MM.1S (cell line): ENCODE measurements around the gene TIAM1.
A peak's percentile ranks its signal among the peaks of the same experiment; 100 is the strongest.

ENCODE experiments used
- DNase-seq: peaks from one replicate; pipeline ENCODE4 v3.0.0-alpha.2; 2015
- H2AFZ ChIP-seq: fragments of 300-600 bp; sonication (generic); 2 replicates; pipeline ENCODE4 v1.6.0; 2016; ENCODE audit warnings: antibody characterized with exemption, low read length
- H3F3A ChIP-seq: fragments of 300-600 bp; sonication (generic); 2 replicates; pipeline ENCODE4 v1.6.1; 2016; ENCODE audit warnings: mild to moderate bottlenecking, antibody characterized with exemption, low read length, moderate library complexity, mixed read lengths; ENCODE audit not compliant: insufficient read depth
- H3K27ac ChIP-seq: fragments of 300-600 bp; sonication (generic); 2 replicates; pipeline ENCODE4 v1.5.1; 2016; ENCODE audit warnings: mild to moderate bottlenecking, low read length
- H3K27me3 ChIP-seq: fragments of 300-600 bp; sonication (generic); replicated peaks from 2 replicates; pipeline ENCODE4 v1.6.0; 2016; ENCODE audit warnings: low read length; ENCODE audit not compliant: insufficient read depth
- H3K36me3 ChIP-seq: fragments of 300-600 bp; sonication (generic); replicated peaks from 2 replicates; pipeline ENCODE4 v1.6.1; 2016; ENCODE audit warnings: mild to moderate bottlenecking, low read length, mixed read lengths; ENCODE audit not compliant: insufficient read depth
- H3K4me1 ChIP-seq: fragments of 300-600 bp; sonication (generic); 2 replicates; pipeline ENCODE4 v1.6.1; 2016; ENCODE audit warnings: low read length, mixed read lengths
- H3K4me2 ChIP-seq: fragments of 300-600 bp; sonication (generic); 2 replicates; pipeline ENCODE4 v1.6.0; 2016; ENCODE audit warnings: low read depth, low read length
- H3K4me3 ChIP-seq: fragments of 300-600 bp; sonication (generic); 2 replicates; pipeline ENCODE4 v1.5.1; 2016; ENCODE audit warnings: low read length, mixed read lengths
- H3K79me2 ChIP-seq: fragments of 300-600 bp; sonication (generic); 2 replicates; pipeline ENCODE4 v1.6.1; 2016; ENCODE audit warnings: mixed run types, low read length, mixed read lengths
- H3K9ac ChIP-seq: fragments of 300-600 bp; sonication (generic); 2 replicates; pipeline ENCODE4 v1.6.1; 2016; ENCODE audit warnings: low read length, mixed read lengths
- H3K9me2 ChIP-seq: fragments of 300-600 bp; sonication (generic); replicated peaks from 2 replicates; pipeline ENCODE4 v1.6.1; 2016; ENCODE audit warnings: mild to moderate bottlenecking, low read length, mixed read lengths; ENCODE audit not compliant: insufficient read depth
- H3K9me3 ChIP-seq: fragments of 300-600 bp; sonication (generic); replicated peaks from 2 replicates; pipeline ENCODE4 v1.6.1; 2016; ENCODE audit warnings: mild to moderate bottlenecking, low read length, mixed read lengths; ENCODE audit not compliant: insufficient read depth
- H4K20me1 ChIP-seq: fragments of 300-600 bp; sonication (generic); 2 replicates; pipeline ENCODE4 v1.6.1; 2016; ENCODE audit warnings: mild to moderate bottlenecking, low read length, moderate library complexity, mixed read lengths; ENCODE audit not compliant: insufficient read depth
- EZH2 ChIP-seq: fragments of 300-600 bp; sonication (generic); optimal IDR thresholded peaks from 2 replicates; pipeline ENCODE3; 2017; ENCODE audit warnings: low read depth, mild to moderate bottlenecking, antibody characterized with exemption, low read length, mixed read lengths
- EZH2phosphoT487 ChIP-seq: fragments of 300-600 bp; sonication (generic); IDR thresholded peaks from 2 replicates; pipeline ENCODE4 v1.6.1; 2018; ENCODE audit warnings: antibody characterized with exemption, low read length
- TF ChIP-seq, protein P1 (sequence below): fragments of 300-600 bp; sonication (generic); IDR thresholded peaks from 2 replicates; pipeline ENCODE4 v1.5.1; 2016; ENCODE audit warnings: antibody characterized with exemption, low read length, mixed read lengths

Gene TIAM1

DNA sequence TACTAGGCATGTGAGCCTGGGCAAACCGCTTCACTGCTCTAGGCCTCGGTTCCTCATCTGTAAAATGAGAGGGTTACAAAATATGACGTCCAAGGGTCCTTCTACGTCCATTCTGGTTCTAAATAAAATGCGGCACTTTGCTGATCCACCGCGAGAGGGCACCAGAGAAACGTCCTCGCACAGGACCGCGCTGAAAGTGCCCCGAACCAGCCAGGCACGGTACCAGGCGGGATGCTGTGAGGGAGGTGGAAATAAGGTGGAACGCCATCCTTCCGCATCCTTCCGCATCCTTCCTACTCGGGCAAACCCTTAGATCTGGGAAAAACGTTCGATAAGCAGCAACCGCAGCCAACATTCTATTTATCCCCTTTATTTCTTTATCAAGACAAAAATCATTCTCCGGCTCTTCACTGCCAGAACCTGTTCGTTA is 245.5 kb downstream of the TIAM1 start:
- no peak overlapping the region for H3K27ac ChIP-seq
- TF ChIP-seq EZH2: no peak
- TF ChIP-seq, protein P1, sequence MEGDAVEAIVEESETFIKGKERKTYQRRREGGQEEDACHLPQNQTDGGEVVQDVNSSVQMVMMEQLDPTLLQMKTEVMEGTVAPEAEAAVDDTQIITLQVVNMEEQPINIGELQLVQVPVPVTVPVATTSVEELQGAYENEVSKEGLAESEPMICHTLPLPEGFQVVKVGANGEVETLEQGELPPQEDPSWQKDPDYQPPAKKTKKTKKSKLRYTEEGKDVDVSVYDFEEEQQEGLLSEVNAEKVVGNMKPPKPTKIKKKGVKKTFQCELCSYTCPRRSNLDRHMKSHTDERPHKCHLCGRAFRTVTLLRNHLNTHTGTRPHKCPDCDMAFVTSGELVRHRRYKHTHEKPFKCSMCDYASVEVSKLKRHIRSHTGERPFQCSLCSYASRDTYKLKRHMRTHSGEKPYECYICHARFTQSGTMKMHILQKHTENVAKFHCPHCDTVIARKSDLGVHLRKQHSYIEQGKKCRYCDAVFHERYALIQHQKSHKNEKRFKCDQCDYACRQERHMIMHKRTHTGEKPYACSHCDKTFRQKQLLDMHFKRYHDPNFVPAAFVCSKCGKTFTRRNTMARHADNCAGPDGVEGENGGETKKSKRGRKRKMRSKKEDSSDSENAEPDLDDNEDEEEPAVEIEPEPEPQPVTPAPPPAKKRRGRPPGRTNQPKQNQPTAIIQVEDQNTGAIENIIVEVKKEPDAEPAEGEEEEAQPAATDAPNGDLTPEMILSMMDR: peak; percentile 89
- no peak for TF ChIP-seq EZH2phosphoT487
- peaks cover 12% of the 10 kb centered on the region for H3K4me1 ChIP-seq
- H3F3A ChIP-seq: no peaks in the 10 kb centered on the region
- H3K9ac ChIP-seq: no peak overlapping the region
- H3K79me2 ChIP-seq: no peaks in the 10 kb centered on the region
- peak overlapping the region; percentile 18; the same call in 1 of the 2 replicates for H3K4me2 ChIP-seq
- no peaks in the 10 kb centered on the region for H3K9me3 ChIP-seq
- H3K4me3 ChIP-seq: no peak overlapping the region
- peak; percentile 56 for DNase-seq
- H3K36me3 ChIP-seq: no peaks in the 10 kb centered on the region
- no peaks in the 10 kb centered on the region for H4K20me1 ChIP-seq
- H2AFZ ChIP-seq: no peak overlapping the region
- H3K27me3 ChIP-seq: no peaks in the 10 kb centered on the region
- no peaks in the 10 kb centered on the region for H3K9me2 ChIP-seq

- H2AFZ ChIP-seq: no peak overlapping the region
- H3K9ac ChIP-seq: no peak overlapping the region
- no peaks in the 10 kb centered on the region for H3K9me2 ChIP-seq
- H3K4me3 ChIP-seq: no peak overlapping the region
- no peaks in the 10 kb centered on the region for H4K20me1 ChIP-seq
- H3K9me3 ChIP-seq: no peaks in the 10 kb centered on the region
- no peaks in the 10 kb centered on the region for H3K79me2 ChIP-seq
- no peak overlapping the region for H3K27ac ChIP-seq
- DNase-seq: no peak
- H3F3A ChIP-seq: no peaks in the 10 kb centered on the region
- no peak overlapping the region for H3K4me2 ChIP-seq
- H3K36me3 ChIP-seq: no peaks in the 10 kb centered on the region
- H3K27me3 ChIP-seq: no peaks in the 10 kb centered on the region
- no peak for TF ChIP-seq EZH2phosphoT487
- no peak for TF ChIP-seq EZH2
- TF ChIP-seq, protein P1: no peak
- H3K4me1 ChIP-seq: no peaks in the 10 kb centered on the region
Observed at GRCh38 chr21:31092832-31093625, 251.0 kb downstream of the TIAM1 start.

DNA sequence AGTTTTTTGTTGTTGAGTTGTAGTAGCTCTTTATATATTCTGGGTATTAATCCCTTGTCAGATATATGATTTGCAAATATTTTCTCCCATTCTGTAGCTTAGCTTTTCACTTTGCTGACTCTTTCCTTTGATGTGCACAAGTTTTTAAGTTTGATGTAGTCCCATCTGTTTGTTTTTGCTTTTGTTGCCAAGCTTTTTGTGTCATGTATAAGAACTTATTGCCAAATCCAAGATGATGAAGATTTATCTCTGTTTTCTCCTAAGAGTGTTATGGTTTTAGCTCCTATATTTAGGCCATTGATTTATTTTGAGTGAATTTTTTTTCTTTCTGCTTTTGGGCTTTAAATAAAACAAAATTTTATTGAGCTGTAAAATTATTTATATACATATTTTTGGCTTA is 253.7 kb downstream of the TIAM1 start:
- Histone ChIP-seq H3K79me2 (no peaks in the 10 kb centered on the region), H3K36me3 (no peaks in the 10 kb centered on the region), H2AFZ (no peak overlapping the region), H3K27ac (no peak overlapping the region), H3K9me3 (no peaks in the 10 kb centered on the region), H3K4me2 (no peak overlapping the region), H4K20me1 (no peaks in the 10 kb centered on the region), H3K4me1 (no peaks in the 10 kb centered on the region), H3K4me3 (no peak overlapping the region), H3K27me3 (no peaks in the 10 kb centered on the region), H3K9me2 (no peaks in the 10 kb centered on the region), H3F3A (no peaks in the 10 kb centered on the region), H3K9ac (no peak overlapping the region)
- TF ChIP-seq, protein P1: no peak
- TF ChIP-seq EZH2phosphoT487: no peak
- no peak for TF ChIP-seq EZH2
- no peak for DNase-seq
